MCF 10A (cell line): ENCODE measurements around the gene ST8SIA4. TPM values are rescaled to one million over a fixed set of nuclear protein-coding genes. Genes with fewer than 3 reads are reported as not detected.

Experiments used
- BruUV-seq: library from RNA; stranded (reverse); fragments of 400-500 nt; replicated peaks from 2 replicates; lab custom pipeline; 2021; lab: Mats Ljungman, UMichigan
- CTCF ChIA-PET: fragments of 300-600 bp; sonication (Branson Sonifier 250); formaldehyde crosslinking; extraction: SDS; loops from one replicate; lab custom pipeline; 2021; ENCODE audit warnings: antibody characterized with exemption, inconsistent platforms; lab: Yijun Ruan, JAX
- POLR2A ChIA-PET: fragments of 300-600, 350-650 bp; sonication (Branson Sonifier 250); formaldehyde crosslinking; extraction: SDS; loops from one replicate; lab custom pipeline; 2020; ENCODE audit warnings: antibody characterized with exemption, inconsistent platforms; lab: Yijun Ruan, JAX
- DNase-seq: peaks from one replicate; pipeline ENCODE4 v3.0.0-alpha.2; 2018; ENCODE audit not compliant: unreplicated experiment
- H3K27ac Mint-ChIP-seq: one replicate; pipeline ENCODE4 v1.8.0; 2022; ENCODE audit warnings: mild to moderate bottlenecking, low read depth, mixed read lengths; ENCODE audit not compliant: unreplicated experiment
- H3K27me3 Mint-ChIP-seq: one replicate; pipeline ENCODE4 v1.8.0; 2022; ENCODE audit warnings: mixed read lengths; ENCODE audit not compliant: insufficient read depth, unreplicated experiment
- H3K36me3 Mint-ChIP-seq: one replicate; pipeline ENCODE4 v1.8.0; 2022; ENCODE audit warnings: mild to moderate bottlenecking, moderate library complexity, mixed read lengths; ENCODE audit not compliant: insufficient read depth, unreplicated experiment
- H3K4me1 Mint-ChIP-seq: one replicate; pipeline ENCODE4 v1.8.0; 2022; ENCODE audit warnings: mixed read lengths; ENCODE audit not compliant: insufficient read depth, unreplicated experiment
- H3K4me3 Mint-ChIP-seq: one replicate; pipeline ENCODE4 v1.8.0; 2022; ENCODE audit warnings: mild to moderate bottlenecking, moderate library complexity, mixed read lengths; ENCODE audit not compliant: unreplicated experiment
- H3K9me3 Mint-ChIP-seq: one replicate; pipeline ENCODE4 v1.8.0; 2022; ENCODE audit warnings: mixed read lengths; ENCODE audit not compliant: unreplicated experiment
- intact Hi-C: fragments of 100-400 bp; cut with micrococcal nuclease; formaldehyde crosslinking; loops from 2 replicates; pipeline ENCODE4 v1.14.1; 2022
- total RNA-seq: library from RNA; stranded (reverse); gene quantifications from 2 replicates; pipeline ENCODE4 v1.2.3, GENCODE V29; 2022
- TF ChIP-seq, protein P1 (sequence below): fragments of 200-600 bp; IDR thresholded peaks from one replicate; pipeline ENCODE4 v1.8.0; 2022; ENCODE audit warnings: antibody characterized with exemption, mild to moderate bottlenecking; ENCODE audit not compliant: unreplicated experiment

Gene ST8SIA4
- total RNA-seq, 1 experiment from 2014 or later: 0.26 TPM

DNA sequence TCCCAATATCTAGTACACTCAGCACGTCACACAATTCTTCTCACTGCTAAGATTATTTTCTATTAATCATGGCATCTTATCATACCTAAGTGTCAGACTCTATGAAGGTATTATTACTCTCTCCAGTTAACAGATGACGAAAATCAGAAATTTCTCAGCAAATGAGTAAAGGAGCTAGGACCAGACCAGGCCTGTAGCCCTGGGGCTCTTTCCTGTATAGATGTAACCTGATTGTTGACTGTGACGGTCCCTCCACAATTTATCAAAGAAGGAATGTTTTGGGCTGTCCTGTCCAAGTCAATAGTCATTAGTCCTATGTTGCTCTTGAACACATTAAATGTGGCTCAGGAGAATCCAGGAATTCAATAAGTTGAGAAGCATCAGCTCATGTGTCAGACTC lies 106.2 kb downstream of the ST8SIA4 start:
- Mint-ChIP-seq H3K27ac (no peak overlapping the region), H3K36me3 (no peaks in the 10 kb centered on the region), H3K9me3 (peaks cover 7% of the 10 kb centered on the region), H3K4me1 (peaks cover 6% of the 10 kb centered on the region), H3K4me3 (no peak overlapping the region), H3K27me3 (no peaks in the 10 kb centered on the region)
- TF ChIP-seq, protein P1, sequence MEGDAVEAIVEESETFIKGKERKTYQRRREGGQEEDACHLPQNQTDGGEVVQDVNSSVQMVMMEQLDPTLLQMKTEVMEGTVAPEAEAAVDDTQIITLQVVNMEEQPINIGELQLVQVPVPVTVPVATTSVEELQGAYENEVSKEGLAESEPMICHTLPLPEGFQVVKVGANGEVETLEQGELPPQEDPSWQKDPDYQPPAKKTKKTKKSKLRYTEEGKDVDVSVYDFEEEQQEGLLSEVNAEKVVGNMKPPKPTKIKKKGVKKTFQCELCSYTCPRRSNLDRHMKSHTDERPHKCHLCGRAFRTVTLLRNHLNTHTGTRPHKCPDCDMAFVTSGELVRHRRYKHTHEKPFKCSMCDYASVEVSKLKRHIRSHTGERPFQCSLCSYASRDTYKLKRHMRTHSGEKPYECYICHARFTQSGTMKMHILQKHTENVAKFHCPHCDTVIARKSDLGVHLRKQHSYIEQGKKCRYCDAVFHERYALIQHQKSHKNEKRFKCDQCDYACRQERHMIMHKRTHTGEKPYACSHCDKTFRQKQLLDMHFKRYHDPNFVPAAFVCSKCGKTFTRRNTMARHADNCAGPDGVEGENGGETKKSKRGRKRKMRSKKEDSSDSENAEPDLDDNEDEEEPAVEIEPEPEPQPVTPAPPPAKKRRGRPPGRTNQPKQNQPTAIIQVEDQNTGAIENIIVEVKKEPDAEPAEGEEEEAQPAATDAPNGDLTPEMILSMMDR: no peak
- CTCF ChIA-PET: interaction anchor here (0.9 kb wide), 1 partner anchor 31 kb away, joined by 5 read pairs; no protein-coding TSS in a partner anchor
- POLR2A ChIA-PET: no interaction called here
- DNase-seq: no peak
- BruUV-seq: no TSS peak
- intact Hi-C loops: no loop called here

DNA sequence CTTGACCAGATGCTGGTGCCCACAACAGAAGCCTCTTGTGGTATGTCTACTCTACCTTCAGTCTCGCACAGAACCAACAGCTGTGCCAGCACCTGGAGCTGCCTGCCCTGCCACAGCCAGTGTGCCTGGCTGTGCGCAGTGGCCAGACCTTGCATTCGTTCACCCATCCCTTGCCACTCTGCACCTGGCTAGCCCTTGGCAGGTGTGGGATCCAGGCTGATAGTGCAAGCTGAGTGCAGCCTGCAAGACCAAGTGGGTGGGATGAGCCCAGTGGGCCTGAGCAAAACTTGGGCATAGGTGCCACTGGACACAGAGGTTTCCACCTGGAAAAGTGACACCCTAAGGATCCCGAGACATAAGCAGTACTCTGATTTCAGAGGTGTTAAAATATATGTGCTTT lies 108.2 kb downstream of the ST8SIA4 start:
- no peak overlapping the region for H3K4me3 Mint-ChIP-seq
- H3K36me3 Mint-ChIP-seq: no peaks in the 10 kb centered on the region
- H3K27ac Mint-ChIP-seq: no peak overlapping the region
- DNase-seq: no peak
- TF ChIP-seq, protein P1: no peak
- H3K4me1 Mint-ChIP-seq: peaks cover 6% of the 10 kb centered on the region
- no TSS peak for BruUV-seq
- H3K27me3 Mint-ChIP-seq: no peaks in the 10 kb centered on the region
- ChIA-PET POLR2A (no interaction called here), CTCF (no interaction called here)
- intact Hi-C loops: no loop called here
- H3K9me3 Mint-ChIP-seq: peaks cover 7% of the 10 kb centered on the region

DNA sequence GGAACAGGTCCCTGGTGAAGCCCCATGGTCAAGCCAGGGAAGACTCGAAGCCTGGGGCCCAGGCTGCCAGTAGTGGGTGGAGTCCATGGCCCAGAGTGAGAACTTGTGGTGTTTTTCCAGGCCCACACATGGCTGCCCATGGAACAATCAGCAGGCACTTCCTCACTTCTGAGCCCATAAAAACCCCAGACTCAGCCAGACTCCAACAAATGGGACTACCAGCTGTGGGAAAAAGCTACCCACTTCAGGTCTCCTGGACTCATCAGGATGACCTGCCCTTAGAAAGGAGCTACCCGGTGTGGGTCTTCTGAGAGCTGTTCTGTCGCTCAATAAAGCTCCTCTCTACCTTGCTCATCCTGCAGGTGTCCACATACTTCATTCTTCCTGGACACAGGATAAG lies 108.9 kb downstream of the ST8SIA4 start:
- TF ChIP-seq, protein P1: no peak
- no TSS peak for BruUV-seq
- intact Hi-C loops: no loop called here

DNA sequence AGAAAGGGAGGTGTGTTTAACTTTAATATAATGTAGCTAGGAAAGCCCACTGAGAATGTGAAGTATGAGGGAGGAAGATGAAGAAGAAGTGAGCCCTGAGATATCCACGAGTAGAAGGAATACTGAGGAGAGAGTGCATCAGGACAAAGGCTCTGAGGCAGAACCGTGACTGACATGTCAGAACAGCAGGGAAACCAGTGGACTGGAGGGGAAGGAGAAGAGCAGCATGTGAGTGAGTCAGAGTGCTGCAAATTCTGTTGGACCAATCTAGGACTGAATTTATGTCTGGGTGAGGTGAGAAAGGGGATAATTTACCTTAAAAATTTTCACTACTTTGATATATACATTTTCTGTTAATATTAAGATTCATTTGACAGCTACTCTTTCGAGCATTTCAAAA lies 110.3 kb downstream of the ST8SIA4 start:
- intact Hi-C loops: no loop called here
- TF ChIP-seq, protein P1: no peak
- POLR2A ChIA-PET: no interaction called here

More for the DNA sequence above, 108.9 kb downstream of the ST8SIA4 start:
- no peaks in the 10 kb centered on the region for H3K36me3 Mint-ChIP-seq
- peaks cover 6% of the 10 kb centered on the region for H3K4me1 Mint-ChIP-seq
- DNase-seq: no peak
- H3K9me3 Mint-ChIP-seq: peaks cover 7% of the 10 kb centered on the region
- ChIA-PET POLR2A (no interaction called here), CTCF (interaction anchor here (0.6 kb wide), 1 partner anchor 1055 kb away, joined by 5 read pairs; no protein-coding TSS in a partner anchor)
- H3K27me3 Mint-ChIP-seq: no peaks in the 10 kb centered on the region
- H3K4me3 Mint-ChIP-seq: no peak overlapping the region
- H3K27ac Mint-ChIP-seq: no peak overlapping the region

More for the DNA sequence above, 110.3 kb downstream of the ST8SIA4 start:
- no TSS peak for BruUV-seq
- CTCF ChIA-PET: no interaction called here
- peaks cover 4% of the 10 kb centered on the region for H3K4me1 Mint-ChIP-seq
- H3K36me3 Mint-ChIP-seq: no peaks in the 10 kb centered on the region
- no peaks in the 10 kb centered on the region for H3K27me3 Mint-ChIP-seq
- H3K4me3 Mint-ChIP-seq: no peak overlapping the region
- no peak for DNase-seq
- H3K9me3 Mint-ChIP-seq: peaks cover 7% of the 10 kb centered on the region
- H3K27ac Mint-ChIP-seq: no peak overlapping the region
